NCI-H82 treated with DMSO at 0.1 percent for 48 hours (cell line): ENCODE results near the gene COL9A3.
A peak's percentile ranks its signal among the peaks of the same experiment; 100 is the strongest.

ENCODE experiments used
- DNase-seq: peaks from one replicate; lab custom pipeline; 2025; ENCODE audit not compliant: unreplicated experiment; lab: John Stamatoyannopoulos, UW

Gene COL9A3

DNA sequence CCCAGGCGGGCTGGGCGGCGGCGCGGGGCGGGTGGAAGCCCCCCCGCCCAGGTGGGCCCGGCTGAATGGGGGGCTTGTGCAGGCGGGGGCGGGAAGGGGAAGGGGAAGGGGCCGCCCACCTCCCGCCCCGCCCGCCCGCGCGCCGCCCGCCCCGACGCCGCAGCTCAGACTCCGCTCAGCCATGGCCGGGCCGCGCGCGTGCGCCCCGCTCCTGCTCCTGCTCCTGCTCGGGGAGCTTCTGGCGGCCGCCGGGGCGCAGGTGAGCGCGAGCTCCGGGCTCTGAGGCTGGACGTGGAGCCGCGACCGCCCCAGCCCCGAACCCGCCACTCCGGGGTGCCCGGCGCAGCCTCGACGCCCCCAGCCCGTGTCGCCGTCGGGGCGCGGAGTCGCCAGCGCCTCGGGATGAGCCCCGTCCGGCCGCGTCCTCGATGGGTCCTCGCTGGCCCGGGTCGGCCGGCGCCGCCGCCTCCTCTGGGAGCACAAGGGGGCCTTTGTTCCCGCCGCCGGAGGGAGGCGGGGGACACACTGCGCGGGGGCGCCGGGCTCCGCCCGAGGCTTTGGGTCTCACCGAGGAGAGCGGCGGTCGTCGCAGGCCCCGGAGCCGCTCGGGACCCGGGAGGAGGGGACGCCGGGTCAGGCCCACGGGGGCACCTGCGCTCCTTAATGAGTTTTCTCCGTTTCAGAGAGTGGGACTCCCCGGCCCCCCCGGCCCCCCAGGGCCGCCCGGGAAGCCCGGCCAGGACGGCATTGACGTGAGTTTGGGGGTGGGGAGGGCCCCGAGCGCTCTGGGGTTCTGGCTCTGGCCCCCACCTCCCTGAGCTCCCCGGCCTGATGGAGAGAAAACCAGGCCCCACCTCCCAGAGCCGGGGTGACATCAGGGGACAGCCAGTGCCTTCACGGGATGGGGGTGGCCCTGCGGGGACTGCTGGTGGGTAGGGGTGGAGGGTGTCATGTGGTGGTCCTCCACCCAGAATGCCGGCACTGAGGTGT is at the start of gene COL9A3:
Gene COL9A3 (plus strand): TSS at position 167 of the 990 bp plus-strand sequence. CDS start 15 bp downstream, at position 182.
- DNase-seq = no peak

DNA sequence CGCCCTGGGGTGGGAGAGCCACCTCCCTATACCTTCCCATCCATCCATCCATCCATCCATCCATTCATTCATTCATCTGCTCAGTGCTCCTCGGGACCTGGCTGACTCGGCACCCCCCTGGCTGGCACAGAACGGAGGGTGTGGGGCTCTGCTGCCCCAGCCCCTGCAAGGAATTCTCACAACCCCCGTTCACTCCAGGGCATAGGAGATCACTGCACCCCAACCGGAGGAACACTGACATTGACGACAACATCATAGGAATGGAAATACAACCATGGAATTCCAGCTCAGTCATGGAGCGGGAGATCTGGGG is 48.7 kb upstream of the COL9A3 start:
- no peak for DNase-seq

DNA sequence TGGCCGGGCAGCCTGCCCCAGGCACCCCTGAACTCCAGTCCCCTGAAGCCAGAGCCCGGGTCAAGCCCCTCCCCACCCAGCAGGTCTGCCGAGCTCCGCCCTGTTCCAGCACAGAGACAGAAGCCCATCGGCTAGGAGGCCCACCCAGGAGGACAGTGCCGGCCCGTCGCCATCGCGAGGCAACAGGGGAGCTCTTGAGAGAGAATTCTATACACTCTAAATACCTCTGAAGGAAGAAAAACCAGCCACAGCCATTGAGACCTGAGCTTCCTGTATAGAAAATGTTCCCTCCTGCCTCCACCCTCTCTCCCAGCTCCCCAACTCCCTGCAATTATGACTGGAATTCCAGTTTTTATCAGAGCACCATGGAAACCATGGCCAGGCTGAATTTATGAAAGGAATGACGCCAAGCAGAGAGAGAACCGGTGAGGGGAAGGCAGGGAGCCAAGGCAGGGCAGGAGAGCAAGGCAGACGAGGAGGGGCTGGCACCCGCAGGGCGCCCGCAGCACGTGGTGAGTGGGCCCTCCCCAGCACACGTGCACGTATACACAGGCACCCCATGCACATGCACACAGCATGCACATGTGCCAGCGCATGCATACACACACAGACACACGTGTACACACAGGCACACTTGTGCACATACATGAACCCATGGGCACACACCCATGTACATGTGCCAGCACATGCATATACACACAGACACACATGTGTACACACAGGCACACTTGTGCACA is 48.1 kb upstream of the COL9A3 start:
- DNase-seq = no peak

- no peak for DNase-seq
Measured at GRCh38 chr20:62769346-62770071, 47.3 kb upstream of the COL9A3 start.

- DNase-seq = no peak
Measured at GRCh38 chr20:62770111-62770910, 46.5 kb upstream of the COL9A3 start.

- DNase-seq = no peak
Measured at GRCh38 chr20:62770916-62771315, 45.9 kb upstream of the COL9A3 start.

GRCh38 chr20:62771396-62772102 is 45.3 kb upstream of the COL9A3 start:
- no peak for DNase-seq

DNA sequence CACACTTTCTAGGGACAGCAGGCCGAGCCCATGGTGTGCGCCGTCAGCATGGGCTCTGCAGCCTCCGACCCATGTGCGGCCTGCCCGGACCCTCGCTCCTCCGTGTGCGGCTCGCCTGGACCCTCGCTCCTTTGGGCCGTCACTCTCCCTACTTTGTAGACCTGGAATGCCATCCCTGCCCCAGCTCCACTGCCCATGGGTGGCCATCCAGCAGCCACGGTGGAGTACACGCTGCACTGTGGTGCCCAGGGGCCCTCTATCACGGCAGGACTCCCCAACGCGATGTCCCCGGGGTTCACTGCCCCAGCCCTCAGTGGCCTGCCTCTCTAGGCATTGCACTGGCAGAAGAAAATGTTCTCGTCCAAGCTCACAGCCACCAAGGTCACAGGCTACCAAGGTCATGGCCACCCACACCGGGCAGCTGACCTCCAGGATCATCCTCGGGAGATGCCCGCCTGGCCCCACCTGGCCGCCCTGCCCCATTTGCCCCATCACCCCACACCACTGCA is 44.7 kb upstream of the COL9A3 start:
- DNase-seq = no peak

DNA sequence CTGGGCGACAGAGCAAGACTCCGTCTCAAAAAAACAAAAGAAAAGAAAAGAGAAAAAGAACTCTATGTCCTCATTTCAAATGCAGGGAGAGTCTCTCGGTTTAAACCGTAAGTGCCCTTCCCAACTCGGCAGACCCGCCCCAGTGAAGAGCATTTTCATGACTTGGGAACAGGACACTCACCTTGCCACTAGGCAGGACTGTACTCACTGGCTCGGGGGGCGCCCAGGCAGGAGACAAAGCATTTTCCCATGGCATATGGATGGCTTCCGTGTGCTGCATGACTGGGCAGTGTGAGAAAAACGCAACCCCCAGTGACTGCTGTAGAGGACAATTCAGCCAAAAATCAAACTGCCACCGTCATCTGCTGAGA is 44.2 kb upstream of the COL9A3 start:
- DNase-seq = no peak

DNA sequence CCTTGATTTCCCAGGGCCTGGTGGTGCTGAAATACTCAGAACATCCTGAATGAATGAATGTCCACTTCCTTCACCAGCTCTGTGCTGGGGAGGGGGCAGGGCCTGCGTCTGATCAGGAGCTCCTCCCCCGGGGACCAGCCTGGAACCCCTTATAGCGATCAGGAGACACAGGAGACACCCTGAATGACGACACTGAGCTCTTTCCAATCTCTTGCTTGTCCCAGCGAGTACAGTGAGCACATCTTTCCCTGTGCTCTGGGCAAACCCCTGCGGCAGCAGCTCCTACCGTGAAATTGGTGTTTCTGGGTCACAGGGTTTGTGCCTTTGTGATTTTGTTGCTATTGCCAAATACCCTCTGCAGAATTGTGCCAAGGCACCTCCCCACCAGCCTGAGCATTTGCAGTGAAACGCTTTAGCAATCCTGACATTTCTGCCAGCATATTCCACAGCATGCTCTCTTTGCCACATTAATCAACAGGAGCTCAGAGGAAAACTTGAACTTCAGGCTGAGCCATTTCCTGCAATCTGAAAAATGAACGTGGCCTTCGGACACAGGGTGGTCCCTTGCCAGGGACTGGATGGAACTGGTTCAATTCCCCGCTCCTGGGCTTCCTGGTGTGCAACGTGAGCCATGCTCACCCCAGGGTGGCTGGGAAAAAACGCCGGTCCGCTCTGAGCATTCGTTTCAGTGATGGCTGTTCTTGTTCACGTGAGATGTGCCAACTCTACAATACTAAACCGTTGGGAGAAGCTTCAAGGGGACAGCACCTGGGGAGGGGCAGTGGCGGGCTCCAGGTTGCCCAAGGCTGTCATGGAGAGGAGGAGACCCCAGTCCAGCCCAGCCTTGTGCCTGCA is 43.6 kb upstream of the COL9A3 start:
- DNase-seq = no peak

DNA sequence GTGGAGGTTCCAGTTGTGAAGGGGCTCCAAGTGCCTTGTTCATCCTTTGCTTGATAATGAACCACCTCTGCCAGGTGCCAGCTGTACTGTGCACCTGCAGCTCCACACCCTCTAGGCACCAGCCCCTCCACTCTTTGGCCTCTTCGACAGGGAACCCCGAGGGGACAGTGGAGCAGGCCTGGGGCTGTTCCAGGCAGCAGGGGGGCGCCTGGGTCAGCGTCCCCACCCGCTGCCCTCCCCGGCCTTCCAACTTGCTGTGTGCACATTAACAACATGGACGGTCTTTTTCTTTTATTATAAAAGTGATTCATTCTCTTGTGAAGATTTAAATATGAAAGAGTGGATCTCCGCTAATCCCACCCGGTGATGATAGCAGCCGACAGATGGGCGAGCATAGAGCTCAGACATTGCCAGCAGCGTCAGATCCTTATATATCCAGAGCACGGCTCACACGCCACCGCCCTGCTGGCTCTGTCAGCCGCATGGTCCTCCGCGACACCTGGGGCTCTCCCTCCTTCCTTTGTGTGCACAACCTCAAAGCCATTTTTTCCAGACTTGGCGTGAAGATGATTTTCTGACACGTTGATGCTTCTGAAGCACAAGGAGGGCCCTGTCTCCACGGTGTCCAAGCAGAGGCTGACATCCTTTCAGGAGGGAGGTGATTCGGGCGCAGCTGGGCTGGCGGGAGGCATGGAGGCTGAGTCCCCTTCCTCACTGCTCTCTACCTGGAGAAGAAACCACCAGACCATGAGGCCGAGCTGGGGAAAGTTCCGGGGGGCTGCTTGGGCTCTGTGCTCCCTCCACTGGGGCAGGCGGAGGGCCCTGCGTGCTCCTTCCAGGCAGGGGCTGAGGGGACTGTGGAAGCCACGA is 42.8 kb upstream of the COL9A3 start:
- peak; percentile 25 for DNase-seq

DNA sequence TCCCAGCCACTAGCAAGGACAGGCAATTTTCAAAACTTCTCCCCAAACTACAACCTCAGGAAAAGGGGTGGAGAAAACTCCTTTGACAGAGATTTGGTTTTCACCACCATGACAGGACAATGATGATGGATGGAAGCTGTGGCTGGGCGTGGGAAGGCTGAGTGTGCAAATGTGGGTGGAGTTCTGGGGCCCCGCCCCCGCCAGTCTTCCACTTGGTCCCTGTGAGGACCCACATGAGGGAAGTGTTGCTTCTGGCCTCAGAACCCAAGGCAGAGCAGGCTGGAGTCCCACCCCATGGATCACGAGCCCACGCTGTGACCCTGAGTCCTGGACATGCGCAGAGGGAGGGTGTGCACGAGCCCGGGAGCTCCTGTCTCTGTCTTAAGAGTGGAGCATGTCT is 42.1 kb upstream of the COL9A3 start:
- DNase-seq = peak; percentile 10

DNA sequence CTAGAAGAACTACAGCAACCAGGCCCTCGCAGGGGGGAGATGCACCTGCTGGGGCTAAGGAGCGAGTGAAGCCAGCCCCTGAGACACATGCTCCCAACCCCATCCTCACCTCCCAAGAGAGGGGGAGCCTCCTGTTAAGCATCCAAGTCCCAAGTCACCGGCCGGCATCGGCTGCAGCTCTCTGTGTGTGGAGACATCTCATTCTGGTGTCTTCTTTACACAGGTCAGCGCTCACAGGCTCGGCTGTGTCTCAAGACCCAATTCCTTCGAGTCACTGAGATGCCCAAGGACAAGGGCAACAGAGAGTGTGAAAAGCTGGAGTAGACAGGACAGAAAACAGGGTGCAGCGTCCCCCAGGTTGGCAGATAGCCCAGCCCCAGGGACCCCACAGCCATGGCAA is 41.6 kb upstream of the COL9A3 start:
- DNase-seq = no peak

DNA sequence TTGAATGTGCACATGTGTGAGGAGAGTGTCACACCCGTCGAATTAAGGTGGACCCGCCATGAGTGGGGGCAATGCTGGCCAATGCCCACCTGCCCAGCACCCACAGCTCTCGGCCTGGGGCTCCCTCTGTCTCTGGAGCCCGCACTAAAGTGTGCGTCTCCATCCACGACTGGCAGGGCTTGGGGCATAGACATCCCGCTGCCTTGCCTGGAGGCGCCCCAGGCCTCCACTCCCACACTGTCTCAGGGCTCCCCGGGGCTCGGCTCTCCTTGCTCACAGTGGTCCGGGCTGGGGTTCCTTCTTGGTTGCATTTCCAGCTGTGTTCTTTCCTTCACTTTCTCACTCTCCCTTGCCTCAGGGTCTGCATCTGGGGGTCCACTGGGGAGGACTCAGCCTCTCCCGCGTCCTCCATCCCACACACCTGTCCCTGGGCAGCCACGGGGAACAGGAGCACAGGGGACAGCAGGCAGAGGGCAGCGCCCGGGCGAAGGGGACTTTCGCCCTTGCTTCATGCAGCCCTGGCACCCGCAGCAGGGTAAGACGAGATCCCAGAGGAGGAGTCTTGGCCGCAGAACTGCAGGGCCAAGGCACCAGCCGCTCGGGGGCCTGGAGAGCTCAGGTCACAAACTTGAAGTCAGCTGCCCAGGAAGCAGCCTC is 40.7 kb upstream of the COL9A3 start:
- no peak for DNase-seq

GRCh38 chr20:62776692-62777527 is 39.9 kb upstream of the COL9A3 start:
- DNase-seq = peak; percentile 67

GRCh38 chr20:62777528-62777830 is 39.4 kb upstream of the COL9A3 start:
- DNase-seq = no peak

DNA sequence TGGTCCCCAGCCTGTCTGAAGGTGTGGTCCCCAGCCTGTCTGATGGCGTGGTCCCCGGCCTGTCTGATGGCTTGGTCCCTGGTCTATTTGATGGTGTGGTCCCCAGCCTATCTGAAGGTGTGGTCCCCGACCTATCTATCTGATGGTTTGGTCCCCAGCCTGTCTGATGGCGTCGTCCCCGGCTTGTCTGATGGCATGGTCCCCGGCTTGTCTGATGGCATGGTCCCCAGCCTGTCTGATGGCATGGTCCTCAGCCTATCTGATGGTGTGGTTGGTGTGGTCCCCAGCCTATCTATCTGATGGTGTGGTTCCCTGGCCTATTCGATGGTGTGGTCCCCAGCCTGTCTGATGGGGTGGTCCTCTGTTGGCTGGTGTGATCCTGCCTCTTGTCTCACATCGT is 38.8 kb upstream of the COL9A3 start:
- DNase-seq = no peak
